Stimulated activated CD4-positive, alpha-beta T cell treated with anti-CD3 and anti-CD28 coated beads, TNF-alpha, amount 100 ng/mL, for 48 hours (primary cell): ENCODE measurements around the gene SORCS2.

Source experiments
- DNase-seq, 3 donors: peaks; one replicate each; pipeline ENCODE4 v3.0.0-alpha.2; 2020; ENCODE audit warnings: low read depth in 3 of 3

The SORCS2 gene

DNA sequence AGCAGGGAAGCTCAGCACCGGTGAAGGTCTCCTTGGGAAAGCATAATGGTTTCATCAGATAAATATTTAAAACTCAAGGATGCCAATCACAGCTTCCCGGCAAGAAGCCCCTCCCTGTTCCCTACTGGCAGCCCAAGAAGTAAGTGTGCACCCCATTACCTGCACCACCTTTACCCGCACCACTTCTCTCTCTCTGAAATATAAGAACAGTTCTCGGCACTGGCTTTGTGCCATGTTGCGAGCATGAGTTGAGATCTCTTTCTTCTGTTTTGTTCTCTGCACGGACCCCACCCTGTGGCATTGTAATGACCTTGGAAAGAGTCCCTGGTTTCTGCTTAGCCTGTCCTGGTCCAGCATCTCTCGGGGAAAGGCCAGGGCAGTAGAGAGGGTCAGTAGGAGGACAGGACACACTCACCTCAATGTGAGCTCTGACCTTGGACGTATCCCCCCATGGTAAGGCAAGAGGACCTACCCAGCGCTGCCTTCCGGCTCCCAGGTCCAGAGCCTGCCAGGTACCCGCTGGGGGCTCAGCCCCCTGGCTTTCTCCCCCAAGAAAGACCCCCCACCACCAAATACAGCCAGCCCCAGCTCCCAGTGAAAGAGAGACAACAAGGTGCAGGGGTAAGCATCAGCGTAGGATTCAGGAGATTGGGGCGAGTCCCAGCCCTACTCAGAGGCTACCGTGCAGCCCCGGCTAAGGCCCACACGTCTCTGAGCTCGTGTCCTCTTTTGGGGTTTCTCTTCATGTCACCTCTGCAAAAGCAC is 161.7 kb downstream of the SORCS2 start:
- DNase-seq: no peak

DNA sequence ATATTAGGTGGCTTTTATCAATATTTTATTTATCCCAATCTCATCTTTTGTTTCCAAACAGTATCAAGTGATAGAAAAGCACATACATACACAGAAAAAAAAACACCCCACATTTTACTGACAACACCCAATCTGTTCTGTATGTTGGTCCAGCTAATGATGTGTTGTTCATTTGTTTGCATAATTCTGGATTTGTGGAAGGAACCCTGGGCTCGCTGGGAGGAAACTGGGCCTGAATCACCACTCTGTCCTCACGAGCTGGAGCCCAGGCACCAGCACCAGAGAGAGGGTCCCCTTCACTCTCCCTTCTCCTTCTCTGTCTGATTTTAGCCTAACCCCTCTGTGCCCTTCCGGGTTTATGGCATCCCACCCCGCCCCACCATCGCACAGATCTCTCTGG is 162.6 kb downstream of the SORCS2 start:
- no peak for DNase-seq

DNA sequence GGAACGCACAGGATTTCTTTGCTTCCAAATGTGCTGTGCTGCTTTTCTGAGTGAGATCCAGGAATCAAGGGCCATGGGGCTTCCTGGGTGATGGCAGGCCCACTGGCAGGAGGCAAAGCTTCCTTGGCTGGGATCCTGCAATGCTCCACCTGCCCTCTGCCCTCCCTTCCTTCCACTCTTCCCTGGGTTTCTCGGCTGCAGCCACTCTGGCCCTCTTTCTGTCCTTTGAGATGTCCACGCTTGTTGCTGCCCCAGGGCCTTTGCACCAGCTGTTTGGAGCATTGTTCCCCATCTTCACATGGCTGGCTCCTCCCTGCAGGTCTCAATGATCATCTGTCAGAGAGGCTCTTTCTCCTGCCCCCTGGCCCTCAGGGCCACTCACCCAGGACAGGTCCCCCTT is 163.5 kb downstream of the SORCS2 start:
- DNase-seq: no peak

DNA sequence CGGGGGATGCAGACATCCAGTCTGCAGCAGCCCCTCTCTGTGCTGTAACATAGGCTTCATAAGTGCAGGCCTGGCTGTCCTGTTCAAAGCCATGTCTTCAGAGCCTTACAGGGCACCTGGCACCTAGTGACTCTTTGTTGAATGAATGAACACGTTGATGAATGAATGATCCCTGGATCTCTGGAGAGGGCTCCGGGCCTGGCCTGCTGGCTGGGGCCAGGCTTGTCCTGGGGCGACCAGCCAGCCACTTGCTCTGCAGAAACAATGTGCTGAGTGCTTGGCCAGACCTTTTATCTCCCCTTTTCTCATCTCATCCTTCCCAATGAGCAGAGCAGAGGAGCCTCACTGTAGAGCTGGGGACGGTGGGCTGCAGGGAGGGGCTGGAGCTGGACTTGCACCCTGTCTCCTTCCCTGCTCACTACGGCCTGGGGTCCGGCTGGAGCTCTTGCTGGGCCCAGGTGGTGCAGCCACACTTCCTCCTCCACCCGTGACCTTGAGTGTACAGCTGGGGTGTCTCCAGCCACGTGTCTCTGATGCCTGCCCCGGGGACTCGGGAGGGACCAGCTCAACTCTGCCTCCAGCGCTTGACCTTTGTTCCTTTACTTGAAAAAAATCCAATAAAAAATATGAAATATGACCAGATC is 164.5 kb downstream of the SORCS2 start:
- DNase-seq: no peak

DNA sequence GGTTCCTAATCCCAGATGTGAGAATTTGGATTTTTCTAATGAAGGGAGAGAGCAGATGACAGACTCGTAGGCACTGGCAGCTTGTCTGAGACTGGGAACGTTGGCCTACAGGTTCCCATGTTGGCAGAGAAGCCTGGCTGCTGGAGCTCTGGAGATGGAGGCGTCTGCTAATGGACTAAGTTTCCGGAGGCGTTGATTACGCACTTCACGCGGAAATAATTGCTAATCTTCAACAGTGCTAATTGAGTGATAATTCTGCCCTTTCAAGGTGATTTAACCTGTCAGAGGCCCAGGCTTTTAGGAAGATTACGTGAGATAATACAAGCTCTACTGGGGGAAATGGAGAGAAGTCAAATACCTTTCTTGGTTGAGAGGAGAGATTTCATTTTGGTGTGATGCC is 165.0 kb downstream of the SORCS2 start:
- DNase-seq: no peak

DNA sequence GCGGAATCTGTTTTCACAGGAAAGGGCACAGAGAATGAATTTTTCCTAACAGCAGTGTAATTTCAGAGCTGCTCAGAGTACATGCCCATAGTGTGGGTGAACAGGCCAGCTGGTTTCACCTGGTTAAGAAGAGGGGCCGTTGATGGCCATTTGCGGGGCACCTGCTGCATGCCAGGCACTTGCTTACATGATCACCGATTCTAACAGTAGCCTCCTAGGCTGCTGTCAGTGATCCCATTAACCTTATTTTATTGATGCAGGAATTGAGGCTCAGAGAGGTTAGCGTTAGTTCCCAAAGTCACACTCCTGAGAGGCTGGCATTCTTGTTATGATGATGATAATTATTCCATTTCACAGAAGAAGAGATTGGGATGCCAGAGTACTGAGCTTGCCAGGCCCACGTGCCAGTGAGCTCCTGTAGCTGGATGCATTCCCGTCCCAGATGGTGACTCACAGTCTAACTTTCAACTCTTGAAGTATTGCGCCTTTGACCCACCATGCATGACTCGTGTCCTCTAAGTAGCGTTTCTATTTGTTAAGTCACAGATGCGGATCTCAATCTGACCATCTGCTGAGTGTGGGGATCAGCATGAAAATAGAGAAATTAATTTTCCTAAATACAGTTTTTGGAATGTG is 165.9 kb downstream of the SORCS2 start:
- no peak for DNase-seq

DNA sequence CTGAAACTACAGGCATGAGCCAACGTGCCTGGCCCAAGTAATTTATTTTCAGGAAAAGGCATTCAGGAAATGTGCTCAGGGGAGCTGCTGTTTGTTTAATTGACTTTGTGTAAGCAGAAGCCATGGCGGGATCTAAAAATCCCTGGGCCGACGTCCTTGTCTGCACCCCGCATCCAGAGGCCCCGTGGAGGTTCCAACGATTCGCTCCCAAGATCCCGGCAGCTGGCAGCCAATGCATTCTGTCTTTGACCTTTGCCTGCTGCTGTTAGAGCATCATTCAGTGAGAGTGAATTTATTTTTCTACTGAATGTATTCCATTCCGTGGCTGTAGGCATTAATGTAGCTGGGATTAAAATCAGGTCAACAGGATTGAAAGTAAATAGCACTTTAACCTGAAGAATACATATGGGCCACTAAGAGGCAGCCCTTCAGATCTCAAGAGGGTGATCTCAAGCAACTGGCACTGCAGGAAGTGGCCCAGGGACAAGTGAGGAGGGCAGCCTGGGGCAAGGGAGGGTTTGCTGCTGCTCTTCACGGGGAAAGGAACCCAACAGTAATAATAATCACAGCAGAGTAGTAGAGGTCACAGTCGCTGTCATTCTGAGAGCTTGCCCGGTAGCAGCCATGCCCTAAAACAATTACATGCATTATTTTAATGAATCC is 167.2 kb downstream of the SORCS2 start:
- no peak for DNase-seq

DNA sequence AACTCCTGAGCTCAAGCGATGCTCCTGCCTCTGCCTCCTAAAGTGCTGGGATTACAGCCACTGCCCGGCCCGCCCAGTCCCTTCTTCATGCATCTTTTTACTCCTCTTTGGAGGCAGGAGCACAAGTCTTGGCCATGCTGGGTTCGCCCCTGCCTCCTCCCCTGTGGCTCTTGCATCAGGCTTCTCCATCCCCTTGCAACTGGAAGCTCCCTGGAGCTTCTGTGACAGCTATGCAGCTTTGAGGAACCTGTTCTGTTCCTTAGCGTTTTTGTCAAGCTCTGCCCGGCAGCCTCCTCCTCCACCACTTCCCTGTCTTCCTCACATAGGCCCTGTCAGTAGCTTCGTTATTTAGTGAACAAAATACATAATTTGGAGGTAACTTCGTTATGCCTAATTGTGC is 168.5 kb downstream of the SORCS2 start:
- no peak for DNase-seq

DNA sequence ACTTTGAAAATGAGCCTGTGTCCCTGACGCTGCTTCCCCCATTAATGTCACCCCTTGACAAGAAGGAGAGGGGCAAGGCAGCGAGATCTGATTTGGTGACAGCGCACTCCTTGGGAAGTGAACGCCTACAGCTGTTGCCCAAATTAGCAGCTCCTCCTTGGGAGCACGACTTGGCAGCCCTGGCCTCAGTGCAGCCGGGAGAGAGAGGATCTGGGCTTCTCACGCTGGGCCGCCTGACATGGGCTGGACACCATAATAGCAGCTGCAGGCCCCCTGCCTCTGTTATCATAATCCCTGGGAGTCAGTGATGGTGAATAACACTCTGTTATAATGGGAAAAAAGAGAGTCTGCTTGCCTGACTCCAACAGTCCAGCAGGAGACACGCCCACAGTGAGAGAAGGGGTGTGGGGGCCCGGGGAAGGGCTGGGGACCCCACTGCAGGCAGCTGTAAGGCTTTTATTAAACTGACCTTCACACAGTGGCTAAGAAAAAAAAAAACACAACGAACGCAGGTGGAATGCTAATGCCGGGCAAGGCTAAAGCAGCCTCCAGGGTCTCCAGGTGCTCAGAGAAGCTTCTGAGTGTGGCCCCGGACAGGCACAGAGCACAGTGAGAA is 169.1 kb downstream of the SORCS2 start:
- DNase-seq: no peak

DNA sequence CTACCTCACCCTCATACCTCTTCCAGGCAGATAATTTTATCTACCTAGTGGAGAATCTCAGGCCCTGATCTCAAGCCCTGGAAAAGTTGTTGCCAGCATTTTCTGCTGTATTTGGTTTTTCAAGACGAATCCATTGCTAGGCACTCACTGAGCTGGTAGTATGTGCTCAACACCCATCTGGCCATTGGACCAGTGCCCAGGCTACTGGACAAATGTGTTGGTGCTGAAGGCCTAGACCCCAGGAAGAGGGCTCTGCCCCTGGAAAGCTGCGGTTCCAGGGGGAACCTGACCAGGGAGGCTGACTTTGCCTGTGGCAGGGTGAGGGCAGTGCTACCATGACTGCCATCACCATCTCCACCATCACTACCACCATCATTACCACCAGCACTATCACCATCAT is 170.0 kb downstream of the SORCS2 start:
- no peak for DNase-seq

DNA sequence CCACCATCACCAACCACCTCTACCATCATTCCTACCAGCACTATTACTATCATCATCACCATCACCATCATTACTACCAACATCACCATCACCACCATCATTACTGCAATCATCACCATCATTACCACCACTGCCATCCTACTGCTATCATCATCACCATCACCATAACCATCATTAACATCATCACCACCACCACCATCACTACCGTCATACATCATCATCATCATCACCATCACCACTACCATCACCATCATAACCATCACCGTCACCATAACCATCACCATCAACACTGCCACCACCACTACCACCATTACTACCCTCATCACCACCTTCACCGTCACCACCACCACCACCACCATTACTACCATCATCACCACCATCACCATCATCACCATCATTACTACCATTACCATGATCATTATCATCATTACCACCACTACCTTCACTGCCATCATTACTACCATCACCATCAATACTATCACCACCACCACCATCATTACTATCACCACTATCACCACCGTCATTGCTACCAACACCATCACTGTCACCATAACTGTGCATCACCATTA is 170.6 kb downstream of the SORCS2 start:
- DNase-seq: no peak

DNA sequence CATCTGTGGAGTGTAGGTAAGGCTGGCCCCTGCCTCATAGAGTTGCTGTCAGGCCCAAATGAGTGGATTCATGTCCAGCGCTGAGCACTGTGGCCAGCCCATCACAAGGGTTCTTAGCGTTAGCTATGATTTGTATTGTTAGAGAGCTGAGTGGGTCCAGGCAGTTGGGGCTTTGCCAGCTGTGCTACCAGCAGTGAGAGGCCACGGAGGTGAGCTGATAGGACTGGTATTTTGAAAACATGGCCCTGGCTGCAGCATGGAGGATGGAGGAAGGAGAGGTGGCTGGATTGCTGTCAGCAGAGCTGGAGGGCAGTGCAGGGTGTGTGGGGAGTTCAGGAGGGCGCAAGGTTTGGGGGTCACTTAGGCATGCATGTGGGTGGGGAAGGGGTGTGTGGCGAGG is 172.6 kb downstream of the SORCS2 start:
- no peak for DNase-seq

DNA sequence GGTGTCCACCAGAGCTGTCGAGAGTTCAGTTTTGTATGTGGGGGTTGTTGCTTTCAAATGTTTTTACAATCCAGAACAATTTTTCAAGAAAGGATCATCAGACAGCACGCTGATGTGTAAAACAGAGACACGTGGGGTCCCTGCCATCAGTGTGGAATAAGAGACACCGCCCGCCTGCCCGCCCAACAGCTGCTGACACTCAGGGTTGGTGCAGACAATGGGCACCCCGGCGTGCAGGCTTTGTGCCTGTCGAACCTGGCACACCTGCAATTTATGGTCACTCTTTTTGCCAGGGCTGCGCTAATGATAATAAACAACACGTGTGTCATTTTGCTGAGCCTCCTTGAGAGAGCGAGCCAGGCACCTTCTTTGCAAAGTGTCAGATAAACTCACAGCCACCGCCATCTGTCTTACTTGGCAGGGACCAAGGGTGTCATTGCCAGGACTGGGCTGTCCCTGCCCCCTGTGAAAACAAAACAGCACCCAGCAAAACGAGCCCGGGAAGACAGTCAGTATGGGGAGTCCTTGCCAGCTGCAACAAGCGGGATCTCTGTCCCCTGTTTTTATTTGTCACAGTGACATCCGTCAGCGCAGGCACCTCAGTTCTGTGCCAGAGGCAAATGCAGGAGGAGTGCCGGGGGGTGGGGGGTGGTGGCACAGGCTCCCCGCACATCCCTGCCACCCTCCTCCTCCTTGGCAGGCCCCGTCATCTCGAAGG is 173.3 kb downstream of the SORCS2 start:
- DNase-seq: no peak

DNA sequence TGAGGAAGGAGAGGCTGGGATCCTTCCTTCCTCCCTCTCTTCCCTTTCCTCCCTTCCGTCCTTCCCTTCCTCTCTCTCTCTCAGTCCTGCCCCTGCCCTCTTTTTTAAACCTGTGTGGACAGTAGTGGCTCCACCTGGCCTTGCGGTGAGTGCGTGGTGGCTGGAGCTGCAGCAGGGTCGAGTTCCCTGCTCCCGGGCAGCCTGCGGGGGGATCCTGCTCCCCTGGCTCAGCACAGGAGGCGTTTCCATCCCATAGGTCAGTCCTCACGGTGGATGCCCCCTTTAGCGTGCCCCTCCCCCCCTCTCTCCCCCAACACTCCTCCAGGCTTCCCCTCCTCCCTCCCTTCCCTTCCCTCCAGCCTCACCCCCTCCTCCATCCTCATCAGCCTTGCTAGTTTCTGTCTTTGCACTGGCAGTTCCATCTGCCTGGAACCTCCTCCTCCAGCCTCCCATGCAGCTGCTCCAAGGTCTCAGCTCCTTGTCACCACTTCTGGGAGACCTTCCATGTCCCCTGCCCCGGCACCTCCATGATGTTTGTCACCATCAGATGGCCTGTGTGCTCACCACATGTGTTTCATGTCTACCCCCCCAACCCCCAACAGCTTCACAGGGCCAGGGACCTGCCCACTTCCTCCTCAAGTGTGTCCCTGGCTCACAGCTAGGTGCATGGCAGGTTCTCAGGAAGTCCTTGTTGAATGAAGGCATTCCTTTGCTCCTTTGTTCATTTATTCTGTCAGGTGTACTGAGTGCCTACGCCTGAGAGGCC is 174.0 kb downstream of the SORCS2 start:
- no peak for DNase-seq

DNA sequence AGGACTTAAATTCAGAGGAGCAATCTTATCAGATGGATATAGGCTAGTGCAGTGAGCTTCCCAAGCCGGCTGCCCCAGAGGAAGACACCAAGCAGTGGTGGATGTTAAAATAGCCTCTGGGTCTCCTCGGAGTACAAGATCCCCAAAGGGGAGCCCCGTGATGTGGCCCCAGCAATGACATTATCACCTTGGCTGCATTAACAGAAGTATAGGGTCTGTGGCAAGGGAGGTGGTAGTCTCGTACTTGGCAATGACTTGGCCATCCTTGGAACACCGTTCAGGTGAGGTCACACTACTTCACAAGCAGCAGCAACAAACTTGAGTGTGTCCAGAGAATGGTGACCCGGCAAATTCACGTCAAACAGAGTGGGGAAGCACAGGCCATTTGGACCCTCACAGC is 174.6 kb downstream of the SORCS2 start:
- DNase-seq: no peak

DNA sequence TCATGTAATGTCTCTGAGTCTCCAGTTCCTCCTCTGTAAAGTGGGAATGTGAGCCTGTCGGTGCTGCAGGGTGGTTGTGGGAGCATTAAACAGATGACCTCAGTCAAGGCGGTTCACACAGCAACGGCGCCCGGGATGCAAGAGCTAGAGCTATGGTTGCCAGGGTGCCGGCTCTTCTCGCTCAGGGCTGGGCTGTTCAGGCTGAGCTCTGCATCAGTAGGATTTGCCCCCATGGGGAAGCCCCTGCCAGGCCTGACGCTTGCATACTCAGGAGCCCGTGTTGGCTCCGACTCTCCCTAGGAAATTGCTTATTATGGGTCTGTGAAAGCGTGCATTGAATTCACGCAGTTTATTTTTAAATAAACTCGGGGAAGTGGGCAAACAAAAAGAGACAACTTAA is 175.1 kb downstream of the SORCS2 start:
- no peak for DNase-seq

DNA sequence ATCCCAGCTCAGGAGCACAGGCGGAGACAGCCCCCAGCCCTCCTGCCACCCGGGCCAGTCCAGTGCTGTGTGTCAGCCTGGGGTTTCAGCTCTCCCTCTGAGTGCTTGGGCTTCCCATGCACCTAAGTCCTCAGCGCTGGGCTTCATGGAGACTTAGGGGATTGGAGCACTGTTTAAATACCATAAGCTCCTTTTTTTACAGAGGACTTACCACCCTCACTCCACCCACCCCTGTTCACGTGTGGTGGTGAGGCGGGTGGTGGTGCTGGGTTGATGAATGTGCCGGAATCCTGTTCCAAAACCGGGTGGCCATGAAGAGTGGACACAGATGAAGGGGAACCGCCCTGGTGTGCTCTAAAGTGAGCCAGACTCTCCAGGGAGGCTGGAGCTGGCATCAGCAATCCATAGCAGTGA is 175.5 kb downstream of the SORCS2 start:
- DNase-seq: no peak

DNA sequence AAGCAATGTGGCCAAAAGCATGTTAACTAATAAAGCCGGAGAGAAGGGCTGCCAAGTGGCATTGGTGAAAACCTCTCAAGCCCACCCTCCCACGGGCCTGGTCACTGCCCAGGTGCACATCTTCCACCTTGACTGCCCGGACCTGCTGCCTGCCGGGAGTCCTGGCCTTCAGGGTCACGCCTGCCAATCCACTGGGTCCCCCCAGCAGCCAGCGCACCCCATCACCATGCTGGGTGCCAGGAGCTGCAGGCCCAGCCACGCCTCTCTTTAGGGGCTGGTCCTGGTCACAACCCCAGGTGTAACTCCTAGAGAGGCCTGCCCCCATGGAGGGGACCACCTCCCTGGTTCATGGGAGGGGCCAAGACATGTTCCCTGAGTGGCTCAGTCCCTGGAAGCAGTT is 176.0 kb downstream of the SORCS2 start:
- DNase-seq: no peak

DNA sequence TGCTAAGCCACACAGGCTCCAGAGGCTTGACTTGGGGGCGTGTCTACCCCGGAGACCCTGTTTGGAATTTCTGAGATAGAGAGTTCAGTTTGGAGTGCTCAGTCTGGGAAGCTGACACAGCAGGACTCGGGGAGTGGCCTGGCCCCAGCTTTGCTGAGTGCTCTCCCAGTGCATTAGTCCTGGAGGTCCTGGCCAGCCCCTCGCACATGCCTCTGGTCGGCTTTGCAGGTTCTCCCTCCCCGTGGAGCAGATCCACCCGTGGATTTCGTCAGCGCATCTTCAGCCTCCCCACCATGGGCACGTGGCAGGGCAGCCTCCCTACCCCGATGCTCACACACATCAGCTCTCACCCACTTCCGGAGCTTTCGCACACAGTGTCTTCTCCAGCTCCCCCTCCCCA is 177.2 kb downstream of the SORCS2 start:
- no peak for DNase-seq

DNA sequence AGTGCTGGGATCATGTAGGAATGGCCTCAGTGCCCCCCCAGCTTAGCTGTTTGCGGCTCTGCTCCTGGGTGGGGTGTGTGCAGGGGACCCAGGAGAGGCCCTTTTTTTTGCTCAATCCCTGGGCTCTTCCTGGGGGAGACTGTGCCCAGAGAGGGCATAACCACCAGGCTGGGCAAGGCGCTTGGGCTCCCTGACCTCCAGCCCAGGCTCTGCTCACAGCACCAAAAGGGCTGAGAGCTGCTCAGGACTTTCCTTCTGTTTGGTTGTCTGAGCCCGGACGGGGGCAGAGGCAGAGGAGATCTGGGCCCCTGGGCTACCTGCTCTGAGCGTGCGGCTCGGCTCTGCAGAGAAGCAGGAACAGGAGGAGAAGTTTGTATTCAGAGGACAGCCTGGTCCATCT is 177.7 kb downstream of the SORCS2 start:
- DNase-seq: no peak
